GM18526 (cell line): Measurements from ENCODE around the gene STYX.
A peak's percentile ranks its signal among the peaks of the same experiment; 100 is the strongest.

Experiments
- POLR2A ChIP-seq: IDR thresholded peaks from 3 replicates; pipeline ENCODE4 v1.6.1; 2011; ENCODE audit not compliant: insufficient read length; ENCODE audit errors: extremely low read depth

The STYX gene

DNA sequence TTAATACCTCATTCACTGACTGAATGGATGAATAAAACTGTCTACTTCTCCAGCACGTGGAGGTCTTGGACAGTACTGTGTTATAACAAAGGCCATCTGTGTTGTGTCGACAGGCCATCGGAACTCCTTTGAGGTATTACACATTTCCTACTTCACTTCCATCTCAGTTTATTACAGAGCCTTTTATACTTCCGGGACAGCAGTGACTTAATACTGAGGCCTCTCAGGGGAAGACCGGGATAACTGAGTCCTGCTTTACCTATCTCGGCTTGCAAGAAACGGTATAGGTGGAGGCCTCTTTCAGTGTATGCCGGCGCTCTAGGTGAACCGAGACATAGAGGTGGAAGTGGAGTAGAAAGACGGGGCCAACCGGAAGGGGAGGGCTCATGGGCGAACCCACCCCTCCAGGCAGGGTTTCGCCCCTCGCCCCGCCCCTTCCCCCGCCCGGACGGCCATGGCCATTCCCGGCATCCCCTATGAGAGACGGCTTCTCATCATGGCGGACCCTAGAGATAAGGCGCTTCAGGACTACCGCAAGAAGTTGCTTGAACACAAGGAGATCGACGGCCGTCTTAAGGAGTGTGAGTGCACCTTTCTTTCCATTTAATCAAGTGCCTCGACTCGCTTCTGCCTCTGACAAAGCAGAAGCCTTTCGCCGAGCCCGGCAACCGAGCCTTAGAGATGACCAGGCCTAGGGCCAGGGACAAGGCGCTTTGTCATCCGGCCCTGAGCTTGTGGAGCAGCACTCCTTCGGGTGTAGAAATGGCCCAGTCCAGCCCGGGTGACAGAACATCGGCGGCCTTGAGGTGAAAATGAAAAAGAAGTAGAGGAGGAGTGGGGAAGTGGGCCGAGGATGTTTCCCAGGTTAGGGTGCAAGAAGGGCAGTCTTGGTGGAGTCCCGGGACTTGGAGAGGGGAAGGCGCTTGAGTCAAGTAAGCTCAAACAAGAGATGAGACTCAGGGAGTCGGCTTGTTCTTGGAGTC lies 23.0 kb upstream of the STYX start, which contains the start of gene PSMC6:
PSMC6 (plus strand) TSS at position 477 of the 983 bp plus-strand sequence; CDS start at position 497, 20 bp downstream.
- peak; percentile 87 for TF ChIP-seq POLR2A

DNA sequence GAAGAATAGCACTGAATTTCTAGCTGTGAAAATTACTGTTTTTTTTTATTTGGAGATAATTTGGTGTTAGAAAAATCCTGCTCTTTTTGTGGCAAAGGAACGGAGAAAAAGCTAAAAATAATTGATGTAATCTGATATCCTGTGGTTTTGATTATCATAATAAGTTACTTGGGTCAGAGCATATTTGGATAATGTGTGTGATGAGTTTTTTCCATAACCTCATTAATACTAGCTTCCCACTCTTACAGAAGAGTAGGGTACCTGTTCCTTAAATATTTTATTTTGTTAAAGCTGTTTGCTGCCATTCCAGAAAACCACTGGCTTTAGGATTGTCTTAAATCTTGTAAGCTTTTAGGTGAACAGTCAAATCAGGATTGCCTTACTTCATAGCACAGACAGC lies 18.3 kb upstream of the STYX start:
- TF ChIP-seq POLR2A = no peak

- no peak for TF ChIP-seq POLR2A
These were observed 13.8 kb upstream of the STYX start for GRCh38 chr14:52716155-52716554.

- no peak for TF ChIP-seq POLR2A
These were observed 6.2 kb upstream of the STYX start for GRCh38 chr14:52723514-52724359.

DNA sequence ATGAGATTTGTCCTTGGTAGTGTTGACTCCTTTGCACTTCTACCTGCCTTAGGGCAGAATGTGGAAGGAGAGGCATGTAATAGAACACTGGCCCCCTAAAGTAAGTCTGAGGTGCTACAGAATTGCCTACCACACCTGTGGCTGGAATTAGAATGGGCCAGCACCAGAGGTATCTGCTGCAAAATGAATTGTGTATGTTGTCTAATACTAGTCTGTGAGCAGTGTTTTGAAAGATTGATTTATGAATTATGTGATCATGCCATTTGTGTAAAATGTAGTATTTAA lies 5.7 kb upstream of the STYX start:
- no peak for TF ChIP-seq POLR2A

- TF ChIP-seq POLR2A = no peak
These were observed 411 bp upstream of the STYX start for GRCh38 chr14:52729585-52729924.

GRCh38 chr14:52730709-52731111 lies 744 bp downstream of the STYX start:
- TF ChIP-seq POLR2A = no peak

DNA sequence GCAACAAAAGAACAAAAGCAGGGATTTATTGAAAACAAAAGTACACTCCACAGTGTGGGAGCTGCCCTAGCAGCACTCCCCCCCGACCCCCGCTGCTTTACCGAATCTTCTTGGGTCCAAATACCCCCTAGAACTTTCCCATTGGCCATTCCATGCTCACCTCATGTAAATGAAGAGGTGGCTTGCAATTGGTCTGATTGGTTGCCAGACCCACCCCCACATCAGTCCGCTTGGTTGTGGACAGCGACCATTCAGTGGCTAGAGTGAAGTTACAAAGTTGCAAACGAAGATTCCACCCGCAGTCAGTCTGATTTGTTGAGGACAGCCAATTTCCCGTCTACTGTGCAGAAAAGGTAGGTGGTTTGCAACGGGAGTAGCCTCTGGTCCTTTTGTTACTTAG lies 3.9 kb downstream of the STYX start:
- no peak for TF ChIP-seq POLR2A

GRCh38 chr14:52735921-52736489 lies 6.0 kb downstream of the STYX start:
- no peak for TF ChIP-seq POLR2A

- TF ChIP-seq POLR2A = no peak
These were observed 8.4 kb downstream of the STYX start for GRCh38 chr14:52738409-52738808.

- TF ChIP-seq POLR2A = no peak
These were observed 10.8 kb downstream of the STYX start for GRCh38 chr14:52740751-52741150.

- no peak for TF ChIP-seq POLR2A
These were observed 11.9 kb downstream of the STYX start for GRCh38 chr14:52741865-52742264.

- TF ChIP-seq POLR2A = no peak
These were observed 18.8 kb downstream of the STYX start for GRCh38 chr14:52748647-52749292.

DNA sequence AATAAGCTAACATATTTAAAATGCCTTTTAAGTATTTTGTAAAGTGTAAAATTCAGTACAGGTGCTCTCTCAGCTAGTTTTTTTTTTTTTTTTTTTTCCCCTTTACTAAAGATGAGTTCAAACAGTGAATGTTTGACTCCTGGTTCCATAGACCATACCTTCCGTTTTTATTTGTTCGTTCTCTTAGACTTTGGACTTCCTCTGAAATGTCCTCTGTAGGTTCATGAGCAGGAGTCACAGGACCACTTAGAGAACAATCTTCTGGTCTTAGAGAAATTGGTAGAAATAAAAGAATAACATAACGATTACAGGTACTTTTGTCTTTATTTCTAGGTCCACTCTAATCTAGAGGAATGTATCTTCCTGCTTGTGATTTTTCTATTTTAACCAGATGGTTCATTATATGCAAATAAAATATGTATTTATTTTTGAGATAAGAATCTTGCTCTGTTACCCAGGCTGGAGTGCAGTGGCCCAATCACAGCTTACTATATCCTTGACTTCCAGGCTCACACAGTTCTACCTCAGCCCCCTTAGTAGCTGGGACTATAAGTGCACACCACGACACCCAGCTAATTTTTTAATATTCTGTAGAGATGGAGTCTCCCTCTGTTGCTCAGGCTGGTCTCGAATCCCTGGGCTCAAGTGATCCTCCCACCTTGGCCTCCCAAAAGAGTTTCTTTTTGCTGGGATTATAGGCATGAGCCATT lies 25.8 kb downstream of the STYX start:
- TF ChIP-seq POLR2A = no peak

- TF ChIP-seq POLR2A = no peak
These were observed 29.2 kb downstream of the STYX start for GRCh38 chr14:52759145-52759544.
